Stomach (tissue), 4 donors: ENCODE measurements around the gene IDI1.
"Not testable (repeated sequence)": the region's sequence is repeated elsewhere in the genome, so short reads cannot be mapped to it uniquely, and the experiment has no call there.

Experiments
- CTCF ChIP-seq, 7 experiments: fragments of 450-650 bp in 4 of 7; fragments of 200-600 bp in 3 of 7; sonication (generic) in 3 of 7; IDR thresholded peaks; one replicate each; pipeline ENCODE4 v1.5.1; 2016 to 2019; ENCODE audit warnings: antibody characterized with exemption in 7 of 7, control low read depth in 2 of 7, mild to moderate bottlenecking in 1 of 7
- EP300 ChIP-seq: sonication (generic); formaldehyde crosslinking; IDR thresholded peaks from one replicate; pipeline ENCODE4 v1.6.1; 2017; ENCODE audit warnings: antibody characterized with exemption
- POLR2A ChIP-seq, 4 donors: fragments of 450-650 bp; IDR thresholded peaks; one replicate each; pipeline ENCODE4 v1.6.1; 2016; ENCODE audit warnings: antibody characterized with exemption in 4 of 4, control low read depth in 2 of 4, mild to moderate bottlenecking in 1 of 4, moderate library complexity in 1 of 4
- POLR2AphosphoS5 ChIP-seq, 3 donors: sonication (generic); formaldehyde crosslinking; IDR thresholded peaks; one replicate each; pipeline ENCODE4 v1.6.1; 2016; ENCODE audit warnings: antibody characterized with exemption in 3 of 3

- not testable (repeated sequence) for TF ChIP-seq CTCF (IDR thresholded peaks at IDR 0.05); POLR2AphosphoS5 (IDR thresholded peaks at IDR 0.05); POLR2A (IDR thresholded peaks at IDR 0.05); EP300
Measured at GRCh38 chr10:1009947-1010346, 39.0 kb downstream of the IDI1 start.
